MM.1S (cell line): ENCODE data around the gene CCDC148.

Experiments
- EZH2 ChIP-seq: fragments of 300-600 bp; sonication (generic); optimal IDR thresholded peaks from 2 replicates; pipeline ENCODE3; 2017; ENCODE audit warnings: low read depth, mild to moderate bottlenecking, antibody characterized with exemption, low read length, mixed read lengths
- EZH2phosphoT487 ChIP-seq: fragments of 300-600 bp; sonication (generic); IDR thresholded peaks from 2 replicates; pipeline ENCODE4 v1.6.1; 2018; ENCODE audit warnings: antibody characterized with exemption, low read length
- TF ChIP-seq, protein P1 (sequence below): fragments of 300-600 bp; sonication (generic); IDR thresholded peaks from 2 replicates; pipeline ENCODE4 v1.5.1; 2016; ENCODE audit warnings: antibody characterized with exemption, low read length, mixed read lengths

DNA sequence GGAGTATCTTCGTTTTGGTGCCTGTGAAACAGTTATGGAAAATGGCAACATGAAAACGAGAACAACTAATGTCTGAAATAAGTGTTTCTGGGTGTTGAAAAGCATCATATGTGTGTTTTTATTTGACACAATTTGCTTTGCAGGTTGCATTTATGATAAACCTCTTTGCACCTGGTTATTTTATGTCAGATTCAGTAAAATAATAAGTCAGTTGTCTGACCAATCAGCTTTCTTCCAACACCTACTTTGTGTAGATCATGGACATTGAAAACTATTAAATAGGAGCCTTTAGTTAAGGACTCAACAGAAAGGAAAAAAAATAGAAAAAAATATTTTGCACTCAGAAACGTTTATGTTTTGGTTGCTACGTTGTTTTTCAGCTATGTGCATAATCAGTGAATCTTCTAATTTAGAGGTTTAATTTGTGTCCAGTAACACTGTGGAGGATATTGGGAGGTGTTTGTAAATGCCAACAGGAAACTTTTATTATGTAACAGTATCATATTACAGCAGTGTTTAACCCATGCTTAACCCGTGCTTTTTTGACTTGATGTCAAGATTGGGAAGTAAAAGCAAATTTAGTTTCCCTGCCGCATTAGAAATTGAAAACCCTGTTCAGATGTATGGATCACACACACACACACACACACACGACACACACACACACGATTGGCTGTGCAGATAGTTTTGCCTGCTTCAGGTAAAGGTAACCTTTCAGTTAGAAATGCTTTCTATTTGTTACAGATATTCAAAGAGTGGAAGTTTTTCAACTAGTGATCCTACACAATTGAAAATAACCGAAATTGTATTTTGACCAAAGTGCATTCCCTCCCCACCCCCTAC is 2.8 kb upstream of the CCDC148 start:
- TF ChIP-seq, protein P1, sequence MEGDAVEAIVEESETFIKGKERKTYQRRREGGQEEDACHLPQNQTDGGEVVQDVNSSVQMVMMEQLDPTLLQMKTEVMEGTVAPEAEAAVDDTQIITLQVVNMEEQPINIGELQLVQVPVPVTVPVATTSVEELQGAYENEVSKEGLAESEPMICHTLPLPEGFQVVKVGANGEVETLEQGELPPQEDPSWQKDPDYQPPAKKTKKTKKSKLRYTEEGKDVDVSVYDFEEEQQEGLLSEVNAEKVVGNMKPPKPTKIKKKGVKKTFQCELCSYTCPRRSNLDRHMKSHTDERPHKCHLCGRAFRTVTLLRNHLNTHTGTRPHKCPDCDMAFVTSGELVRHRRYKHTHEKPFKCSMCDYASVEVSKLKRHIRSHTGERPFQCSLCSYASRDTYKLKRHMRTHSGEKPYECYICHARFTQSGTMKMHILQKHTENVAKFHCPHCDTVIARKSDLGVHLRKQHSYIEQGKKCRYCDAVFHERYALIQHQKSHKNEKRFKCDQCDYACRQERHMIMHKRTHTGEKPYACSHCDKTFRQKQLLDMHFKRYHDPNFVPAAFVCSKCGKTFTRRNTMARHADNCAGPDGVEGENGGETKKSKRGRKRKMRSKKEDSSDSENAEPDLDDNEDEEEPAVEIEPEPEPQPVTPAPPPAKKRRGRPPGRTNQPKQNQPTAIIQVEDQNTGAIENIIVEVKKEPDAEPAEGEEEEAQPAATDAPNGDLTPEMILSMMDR = no peak
- no peak for TF ChIP-seq EZH2
- TF ChIP-seq EZH2phosphoT487 = no peak
